Measurements from ENCODE around the gene ERICH6B. TPM values are rescaled to one million over a fixed set of nuclear protein-coding genes. Genes with fewer than 3 reads are reported as not detected.

The ERICH6B gene
- total and polyA plus RNA-seq, 2 of the 8 experiments (the other 6 are each of a cell fraction or from before 2014, with no cell fraction given) = not detected

DNA sequence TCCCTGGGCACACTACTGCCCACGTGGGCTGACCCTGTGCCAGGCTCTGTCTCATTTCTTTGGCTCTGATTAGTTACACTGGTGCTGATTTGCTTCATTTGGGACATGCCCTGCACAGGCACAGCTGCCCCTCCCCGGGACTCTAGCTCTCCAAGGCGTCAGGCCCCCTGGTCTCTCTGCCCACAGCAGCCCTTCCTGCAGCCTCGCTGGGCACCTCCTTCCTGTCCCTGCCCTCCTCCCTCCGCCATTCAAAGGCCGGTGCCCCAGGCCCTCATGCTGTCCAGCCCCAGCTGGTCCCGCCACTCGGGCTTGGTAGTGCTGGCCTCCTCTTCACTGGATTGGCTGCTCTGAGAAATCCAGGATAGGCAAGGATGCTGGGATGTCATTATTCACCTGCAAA is 73.1 kb downstream of the ERICH6B start:
- Histone ChIP-seq H2BK20ac (ENCODE audit: low read length) (no peak overlapping the region), H3K27me3 (replicated peaks in 1 of 4; ENCODE audit: control insufficient read depth in 3 of 4, extremely low read depth in 1 of 4, insufficient read depth in 3 of 4, low read length in 3 of 4) (no peaks in the 10 kb centered on the region), H3K4ac (replicated peaks; ENCODE audit: insufficient read length, low read depth, low read length) (no peak overlapping the region), H3K27ac (ENCODE audit: low read depth, low read length) (no peak overlapping the region), H3K79me1 (ENCODE audit: low read depth, low read length) (no peaks in the 10 kb centered on the region), H3K14ac (ENCODE audit: insufficient read length) (no peak overlapping the region), H2BK15ac (ENCODE audit: low read length) (no peak overlapping the region), H3K56ac (replicated peaks; ENCODE audit: insufficient read length, low read depth, low read length) (no peak overlapping the region), H4K5ac (ENCODE audit: insufficient read length, low read depth, low read length) (no peak overlapping the region), H2AFZ (ENCODE audit: low read length) (no peak overlapping the region), H3K9me3 (ENCODE audit: insufficient read depth in 2 of 2, low read depth in 1 of 2, low read length in 1 of 2) (no peaks in the 10 kb centered on the region), H4K91ac (replicated peaks; ENCODE audit: insufficient read length, low read length) (no peak overlapping the region), H2BK12ac (ENCODE audit: low read depth, low read length) (no peak overlapping the region), H3K4me3 (ENCODE audit: extremely low read depth in 1 of 4, insufficient read depth in 2 of 4, low read depth in 3 of 4, low read length in 4 of 4) (no peak overlapping the region), H4K8ac (ENCODE audit: extremely low read depth, insufficient read depth, low read length) (no peak overlapping the region), H2AK5ac (ENCODE audit: low read depth, low read length) (no peak overlapping the region), H3K36me3 (ENCODE audit: control insufficient read depth in 2 of 4, insufficient read depth in 4 of 4, low read length in 3 of 4) (no peaks in the 10 kb centered on the region), H3K18ac (ENCODE audit: extremely low read depth, low read length) (no peak overlapping the region; the same call in 1 of the 2 replicates), H3K9ac (replicated peaks in 1 of 4; ENCODE audit: extremely low read depth in 1 of 4, low read depth in 3 of 4, low read length in 3 of 4) (no peak overlapping the region), H3K4me1 (replicated peaks in 1 of 4; ENCODE audit: control insufficient read depth in 3 of 4, insufficient read depth in 4 of 4, low read length in 3 of 4) (peaks cover 0 to 2% (median 0%) of the 10 kb centered on the region in 4 experiments; a peak in 3 of 7 replicates), H2BK120ac (replicated peaks; ENCODE audit: low read depth, low read length) (no peak overlapping the region), H3K23me2 (ENCODE audit: low read depth, low read length) (no peaks in the 10 kb centered on the region), H3K23ac (ENCODE audit: insufficient read length) (no peak overlapping the region), H3K79me2 (ENCODE audit: control insufficient read depth in 1 of 2, insufficient read depth in 2 of 2, low read length in 2 of 2) (no peaks in the 10 kb centered on the region), H3K4me2 (ENCODE audit: insufficient read depth in 1 of 2, low read depth in 2 of 2, low read length in 2 of 2) (no peak overlapping the region), H2BK5ac (ENCODE audit: low read depth, low read length) (no peak overlapping the region), H4K20me1 (replicated peaks in 1 of 2; ENCODE audit: control insufficient read depth in 1 of 2, insufficient read depth in 2 of 2, low read length in 2 of 2) (no peaks in the 10 kb centered on the region)
- no peak for DNase-seq (ENCODE audit: low read depth in 1 of 2, low spot score in 2 of 2)
- ChIA-PET CTCF (ENCODE audit: partially characterized antibody) (interaction anchor here (1.2 kb wide), 1 partner anchor 13 kb away, joined by 3 read pairs; no protein-coding TSS in a partner anchor), POLR2A (ENCODE audit: partially characterized antibody) (no interaction called here)
- WGBS, 2 experiments (ENCODE audit: extremely low coverage in 1 of 2, insufficient coverage in 1 of 2, insufficient read length in 1 of 2, insufficient replicate concordance in 2 of 2, low coverage in 1 of 2, low lambda C conversion rate in 2 of 2, missing lambda C conversion rate in 1 of 2) = 87% methylated on average over 8 of the region's 8 CpGs; no CpG with 5 or more reads in 1 of the 2 experiments
- no peak for FAIRE-seq
- TF ChIP-seq, protein P1, sequence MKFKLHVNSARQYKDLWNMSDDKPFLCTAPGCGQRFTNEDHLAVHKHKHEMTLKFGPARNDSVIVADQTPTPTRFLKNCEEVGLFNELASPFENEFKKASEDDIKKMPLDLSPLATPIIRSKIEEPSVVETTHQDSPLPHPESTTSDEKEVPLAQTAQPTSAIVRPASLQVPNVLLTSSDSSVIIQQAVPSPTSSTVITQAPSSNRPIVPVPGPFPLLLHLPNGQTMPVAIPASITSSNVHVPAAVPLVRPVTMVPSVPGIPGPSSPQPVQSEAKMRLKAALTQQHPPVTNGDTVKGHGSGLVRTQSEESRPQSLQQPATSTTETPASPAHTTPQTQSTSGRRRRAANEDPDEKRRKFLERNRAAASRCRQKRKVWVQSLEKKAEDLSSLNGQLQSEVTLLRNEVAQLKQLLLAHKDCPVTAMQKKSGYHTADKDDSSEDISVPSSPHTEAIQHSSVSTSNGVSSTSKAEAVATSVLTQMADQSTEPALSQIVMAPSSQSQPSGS (IDR thresholded peaks at IDR 0.05; ENCODE audit: low read length) = no peak
- TF ChIP-seq SRF (IDR thresholded peaks at IDR 0.05; ENCODE audit: low read depth, low read length) (no peak), TBP (IDR thresholded peaks at IDR 0.05; ENCODE audit: low read depth, low read length) (no peak), CTBP2 (IDR thresholded peaks at IDR 0.05; ENCODE audit: borderline replicate concordance, insufficient read depth, insufficient read length, low read length) (no peak), SIX5 (IDR thresholded peaks at IDR 0.05; ENCODE audit: low read depth, low read length) (no peak), TEAD4 (IDR thresholded peaks at IDR 0.05; ENCODE audit: low read depth, low read length) (no peak), CHD1 (IDR thresholded peaks at IDR 0.05; ENCODE audit: low read depth, low read length) (no peak), HDAC2 (IDR thresholded peaks at IDR 0.05; ENCODE audit: borderline replicate concordance in 1 of 2, low read depth in 2 of 2, low read length in 2 of 2) (no peak), EZH2 (IDR thresholded peaks at IDR 0.05; ENCODE audit: low read depth, low read length, severe bottlenecking) (no peak), BACH1 (IDR thresholded peaks at IDR 0.05; ENCODE audit: low read length) (no peak), JUN (IDR thresholded peaks at IDR 0.05; ENCODE audit: low read depth, low read length) (no peak)
- TF ChIP-seq, protein P2, sequence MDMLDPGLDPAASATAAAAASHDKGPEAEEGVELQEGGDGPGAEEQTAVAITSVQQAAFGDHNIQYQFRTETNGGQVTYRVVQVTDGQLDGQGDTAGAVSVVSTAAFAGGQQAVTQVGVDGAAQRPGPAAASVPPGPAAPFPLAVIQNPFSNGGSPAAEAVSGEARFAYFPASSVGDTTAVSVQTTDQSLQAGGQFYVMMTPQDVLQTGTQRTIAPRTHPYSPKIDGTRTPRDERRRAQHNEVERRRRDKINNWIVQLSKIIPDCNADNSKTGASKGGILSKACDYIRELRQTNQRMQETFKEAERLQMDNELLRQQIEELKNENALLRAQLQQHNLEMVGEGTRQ (IDR thresholded peaks at IDR 0.05; ENCODE audit: low read length) = no peak
